Measurements from ENCODE around the gene ITIH2.
"Not testable (repeated sequence)": the region's sequence is repeated elsewhere in the genome, so short reads cannot be mapped to it uniquely, and the experiment has no call there.

Gene ITIH2

DNA sequence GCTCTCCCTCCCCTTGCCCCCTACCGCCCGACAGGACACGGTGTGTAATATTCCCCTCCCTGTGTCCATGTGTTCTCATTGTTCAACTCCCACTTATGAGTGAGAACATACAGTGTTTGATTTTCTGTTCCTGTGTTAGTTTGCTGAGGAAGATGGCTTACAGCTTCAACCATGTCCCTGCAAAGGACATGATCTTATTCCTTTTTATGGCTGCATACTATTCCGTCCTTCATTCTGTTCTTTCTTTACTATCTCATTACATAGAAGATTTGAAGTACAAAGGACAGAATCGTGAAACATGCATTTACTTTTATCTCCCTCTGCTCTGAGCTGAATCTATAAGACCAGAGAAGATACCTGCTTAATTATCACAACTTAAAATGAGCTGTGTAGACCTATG lies 8.0 kb downstream of the ITIH2 start:
- 96% methylated on average over 5 of the region's 5 CpGs for WGBS
- H3K9me3 ChIP-seq (ENCODE audit: insufficient read depth, low read depth, low read length); H3K4me3 ChIP-seq (ENCODE audit: low read length); H3K4me1 ChIP-seq (ENCODE audit: insufficient read depth, low read length); H3K36me3 ChIP-seq (ENCODE audit: insufficient read depth, low read length); H3K9ac ChIP-seq (ENCODE audit: low read depth, low read length); H3K27ac ChIP-seq (ENCODE audit: low read depth, low read length); H3K27me3 ChIP-seq (ENCODE audit: insufficient read depth, low read length): not testable (repeated sequence)

DNA sequence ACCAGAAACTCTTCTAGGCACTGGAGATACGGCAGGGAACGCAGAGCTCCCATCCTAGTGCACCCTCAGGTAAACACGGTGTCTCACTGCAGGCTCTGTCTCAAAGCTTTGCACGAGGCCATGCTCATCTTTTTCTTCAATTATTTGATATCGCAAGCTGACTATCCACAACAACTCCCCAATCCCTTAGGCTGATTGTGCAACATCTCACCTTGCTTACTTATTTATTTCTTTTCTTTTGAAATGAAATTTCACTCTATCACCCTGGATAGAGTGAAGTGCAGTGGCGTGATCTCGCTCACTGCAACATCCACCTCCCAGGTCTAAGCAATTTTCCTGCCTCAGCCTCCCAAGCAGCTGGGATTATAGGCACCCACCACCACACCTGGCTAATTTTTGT lies 12.4 kb downstream of the ITIH2 start:
- no peaks in the 10 kb centered on the region for H3K9me3 ChIP-seq (ENCODE audit: insufficient read depth, low read depth, low read length)
- 89% methylated on average over 7 of the region's 7 CpGs for WGBS
- no peaks in the 10 kb centered on the region for H3K27me3 ChIP-seq (ENCODE audit: insufficient read depth, low read length)
- H3K9ac ChIP-seq (ENCODE audit: low read depth, low read length): no peak overlapping the region
- no peaks in the 10 kb centered on the region for H3K4me1 ChIP-seq (ENCODE audit: insufficient read depth, low read length)
- no peak overlapping the region for H3K27ac ChIP-seq (ENCODE audit: low read depth, low read length)
- H3K4me3 ChIP-seq (ENCODE audit: low read length): no peak overlapping the region
- H3K36me3 ChIP-seq (ENCODE audit: insufficient read depth, low read length): no peaks in the 10 kb centered on the region

GRCh38 chr10:7717767-7718166 lies 14.7 kb downstream of the ITIH2 start:
- Histone ChIP-seq H3K9me3 (ENCODE audit: insufficient read depth, low read depth, low read length) (no peaks in the 10 kb centered on the region), H3K9ac (ENCODE audit: low read depth, low read length) (no peak overlapping the region), H3K4me3 (ENCODE audit: low read length) (no peak overlapping the region), H3K4me1 (ENCODE audit: insufficient read depth, low read length) (no peaks in the 10 kb centered on the region), H3K27me3 (ENCODE audit: insufficient read depth, low read length) (no peaks in the 10 kb centered on the region), H3K27ac (ENCODE audit: low read depth, low read length) (no peak overlapping the region), H3K36me3 (ENCODE audit: insufficient read depth, low read length) (no peaks in the 10 kb centered on the region)
- WGBS: 88% methylated on average over 5 of the region's 5 CpGs

GRCh38 chr10:7718685-7719084 lies 15.6 kb downstream of the ITIH2 start:
- Histone ChIP-seq H3K9me3 (ENCODE audit: insufficient read depth, low read depth, low read length) (no peaks in the 10 kb centered on the region), H3K4me1 (ENCODE audit: insufficient read depth, low read length) (no peaks in the 10 kb centered on the region), H3K27me3 (ENCODE audit: insufficient read depth, low read length) (no peaks in the 10 kb centered on the region), H3K4me3 (ENCODE audit: low read length) (no peak overlapping the region), H3K27ac (ENCODE audit: low read depth, low read length) (no peak overlapping the region), H3K36me3 (ENCODE audit: insufficient read depth, low read length) (no peaks in the 10 kb centered on the region), H3K9ac (ENCODE audit: low read depth, low read length) (no peak overlapping the region)
- 84% methylated on average over 3 of the region's 4 CpGs for WGBS

DNA sequence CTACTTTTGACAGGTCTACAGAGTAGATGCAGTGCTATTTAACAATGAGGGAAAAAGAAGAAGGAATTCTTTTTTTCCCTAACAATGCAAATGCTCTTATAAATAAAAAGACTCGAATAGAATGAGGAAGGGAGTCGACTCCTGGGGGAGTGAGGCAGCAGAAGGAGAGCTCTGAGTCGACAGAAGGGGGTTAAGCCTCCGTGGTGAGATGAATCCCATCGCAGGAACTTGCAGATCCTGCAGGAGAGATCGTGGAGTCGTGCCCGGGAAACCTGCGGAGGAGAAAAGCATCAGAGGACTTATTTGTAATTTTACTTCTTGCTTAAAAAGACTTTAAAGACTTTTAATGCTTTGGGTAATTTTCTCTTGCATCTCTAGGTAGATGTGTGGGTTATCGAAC lies 17.4 kb downstream of the ITIH2 start:
- H3K4me3 ChIP-seq (ENCODE audit: low read length): no peak overlapping the region
- no peak overlapping the region for H3K9ac ChIP-seq (ENCODE audit: low read depth, low read length)
- no peak overlapping the region for H3K27ac ChIP-seq (ENCODE audit: low read depth, low read length)
- no peaks in the 10 kb centered on the region for H3K9me3 ChIP-seq (ENCODE audit: insufficient read depth, low read depth, low read length)
- no peaks in the 10 kb centered on the region for H3K36me3 ChIP-seq (ENCODE audit: insufficient read depth, low read length)
- H3K4me1 ChIP-seq (ENCODE audit: insufficient read depth, low read length): no peaks in the 10 kb centered on the region
- H3K27me3 ChIP-seq (ENCODE audit: insufficient read depth, low read length): no peaks in the 10 kb centered on the region
- WGBS: 80% methylated on average over 10 of the region's 10 CpGs

DNA sequence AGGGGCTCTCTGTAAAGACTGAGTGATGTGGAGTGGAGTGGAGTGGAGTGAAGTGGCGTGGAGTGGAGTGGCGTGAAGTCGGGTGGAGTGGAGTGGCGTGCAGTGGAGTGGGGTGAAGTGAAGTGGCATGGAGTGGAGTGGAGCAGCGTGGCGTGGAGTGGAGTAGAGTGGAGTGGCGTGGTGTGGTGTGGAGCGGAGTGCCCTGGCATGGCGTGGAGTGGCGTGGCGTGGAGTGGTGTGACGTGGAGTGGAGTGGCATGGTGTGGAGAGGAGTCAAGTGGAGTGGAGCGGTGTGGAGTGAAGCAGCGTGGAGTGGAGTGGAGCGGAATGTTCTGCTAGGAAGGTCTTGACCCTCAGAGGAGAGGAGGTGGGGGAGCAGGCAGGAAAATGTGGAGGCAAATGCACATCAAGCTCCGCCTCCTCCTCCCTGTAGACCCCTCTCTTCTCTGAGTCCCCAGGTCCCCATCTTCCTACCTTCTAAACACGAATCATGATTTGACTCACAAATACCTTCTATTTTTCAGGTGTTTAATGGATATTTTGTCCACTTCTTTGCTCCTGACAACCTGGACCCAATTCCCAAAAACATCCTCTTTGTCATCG lies 19.9 kb downstream of the ITIH2 start:
- Histone ChIP-seq H3K27ac (ENCODE audit: low read depth, low read length) (no peak overlapping the region), H3K4me3 (ENCODE audit: low read length) (no peak overlapping the region), H3K4me1 (ENCODE audit: insufficient read depth, low read length) (no peaks in the 10 kb centered on the region), H3K9me3 (ENCODE audit: insufficient read depth, low read depth, low read length) (no peaks in the 10 kb centered on the region), H3K36me3 (ENCODE audit: insufficient read depth, low read length) (no peaks in the 10 kb centered on the region), H3K9ac (ENCODE audit: low read depth, low read length) (no peak overlapping the region), H3K27me3 (ENCODE audit: insufficient read depth, low read length) (no peaks in the 10 kb centered on the region)
- 95% methylated on average over 17 of the region's 18 CpGs for WGBS

DNA sequence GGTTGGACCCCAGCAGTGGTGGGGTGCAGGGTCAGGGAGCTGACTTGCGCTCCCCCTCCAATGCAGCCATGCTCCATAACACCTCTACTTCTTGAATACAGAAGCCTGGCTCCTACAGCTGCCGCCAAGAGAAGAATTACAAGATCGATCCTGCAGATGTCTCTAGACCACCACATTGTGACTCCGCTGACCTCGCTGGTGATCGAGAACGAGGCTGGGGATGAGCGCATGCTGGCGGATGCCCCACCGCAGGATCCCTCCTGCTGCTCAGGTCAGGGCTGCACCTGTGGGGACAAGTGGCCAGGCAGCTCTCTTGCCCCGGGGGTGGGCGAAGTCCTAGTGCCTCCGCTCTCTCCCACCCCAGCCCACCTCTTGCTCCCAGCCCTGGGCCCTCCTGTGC lies 31.7 kb downstream of the ITIH2 start:
- Histone ChIP-seq H3K27ac (ENCODE audit: low read depth, low read length) (no peak overlapping the region), H3K4me1 (ENCODE audit: insufficient read depth, low read length) (no peaks in the 10 kb centered on the region), H3K27me3 (ENCODE audit: insufficient read depth, low read length) (no peaks in the 10 kb centered on the region), H3K9me3 (ENCODE audit: insufficient read depth, low read depth, low read length) (no peaks in the 10 kb centered on the region), H3K4me3 (ENCODE audit: low read length) (no peak overlapping the region), H3K36me3 (ENCODE audit: insufficient read depth, low read length) (no peaks in the 10 kb centered on the region), H3K9ac (ENCODE audit: low read depth, low read length) (no peak overlapping the region)
- WGBS: 82% methylated on average over 11 of the region's 13 CpGs

DNA sequence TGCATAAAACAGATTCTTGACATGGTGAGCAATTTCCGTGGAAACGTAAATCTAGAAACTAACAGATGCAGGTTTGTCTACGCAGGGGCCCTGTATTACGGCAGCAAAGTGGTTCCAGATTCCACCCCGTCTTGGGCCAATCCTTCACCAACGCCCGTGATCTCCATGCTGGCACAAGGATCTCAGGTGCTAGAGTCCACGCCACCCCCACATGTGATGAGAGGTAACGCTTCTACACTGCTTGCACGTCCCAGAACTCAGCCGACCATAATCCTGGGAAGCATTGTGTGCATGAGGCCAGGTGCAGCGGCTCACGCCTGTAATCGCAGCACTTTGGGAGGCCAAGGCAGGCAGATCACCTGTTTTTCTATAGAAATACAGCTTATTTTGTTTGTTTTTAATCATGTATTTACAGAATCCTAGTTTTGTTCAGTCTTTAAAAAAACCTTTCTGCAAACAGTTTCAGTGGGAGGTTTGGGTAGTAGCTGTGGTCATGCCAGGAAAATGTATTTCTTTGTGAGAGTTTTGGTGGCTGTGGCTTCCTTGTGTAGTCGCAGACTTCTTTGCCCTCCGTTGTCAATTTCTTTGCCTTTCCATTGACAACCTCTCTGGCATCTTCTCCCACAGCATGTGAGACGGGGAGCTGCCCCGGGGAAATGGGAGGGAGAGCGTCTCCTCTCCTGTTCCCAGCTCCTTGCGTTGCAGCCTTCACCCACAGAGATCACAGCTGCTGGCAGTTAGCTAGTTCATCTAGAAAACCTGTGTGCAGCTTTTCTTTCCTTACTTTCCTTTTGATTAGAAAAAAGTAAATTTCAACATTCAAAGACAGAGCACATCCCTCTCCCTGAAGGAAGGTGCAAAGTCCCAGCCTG lies 35.7 kb downstream of the ITIH2 start:
- WGBS: 91% methylated on average over 20 of the region's 20 CpGs
- Histone ChIP-seq H3K36me3 (ENCODE audit: insufficient read depth, low read length) (no peaks in the 10 kb centered on the region), H3K4me3 (ENCODE audit: low read length) (no peak overlapping the region), H3K4me1 (ENCODE audit: insufficient read depth, low read length) (no peaks in the 10 kb centered on the region), H3K9ac (ENCODE audit: low read depth, low read length) (no peak overlapping the region), H3K27me3 (ENCODE audit: insufficient read depth, low read length) (no peaks in the 10 kb centered on the region), H3K27ac (ENCODE audit: low read depth, low read length) (no peak overlapping the region), H3K9me3 (ENCODE audit: insufficient read depth, low read depth, low read length) (no peaks in the 10 kb centered on the region)

DNA sequence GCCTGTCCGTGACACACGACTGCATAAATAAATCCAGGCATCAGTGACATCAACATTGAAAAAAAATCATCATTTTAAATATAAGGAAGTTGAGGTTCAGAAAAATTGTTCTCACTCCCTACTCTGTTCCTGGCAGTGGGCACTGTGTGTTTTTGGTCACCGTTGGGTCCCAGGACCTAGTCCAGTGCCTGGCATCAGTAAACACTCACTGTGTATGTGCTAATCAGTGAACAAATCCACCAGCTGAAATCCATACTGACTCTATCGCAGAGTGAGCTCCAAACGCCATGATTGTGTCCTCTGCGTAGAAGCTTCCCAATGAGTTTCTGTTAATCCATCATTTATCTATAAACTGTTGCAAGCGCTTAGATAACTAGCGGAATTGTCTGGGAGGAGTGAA lies 41.2 kb downstream of the ITIH2 start:
- Histone ChIP-seq H3K4me1 (ENCODE audit: insufficient read depth, low read length) (no peaks in the 10 kb centered on the region), H3K9me3 (ENCODE audit: insufficient read depth, low read depth, low read length) (no peaks in the 10 kb centered on the region), H3K27me3 (ENCODE audit: insufficient read depth, low read length) (no peaks in the 10 kb centered on the region), H3K27ac (ENCODE audit: low read depth, low read length) (no peak overlapping the region), H3K9ac (ENCODE audit: low read depth, low read length) (no peak overlapping the region), H3K4me3 (ENCODE audit: low read length) (no peak overlapping the region), H3K36me3 (ENCODE audit: insufficient read depth, low read length) (no peaks in the 10 kb centered on the region)
- 89% methylated on average over 8 of the region's 8 CpGs for WGBS

DNA sequence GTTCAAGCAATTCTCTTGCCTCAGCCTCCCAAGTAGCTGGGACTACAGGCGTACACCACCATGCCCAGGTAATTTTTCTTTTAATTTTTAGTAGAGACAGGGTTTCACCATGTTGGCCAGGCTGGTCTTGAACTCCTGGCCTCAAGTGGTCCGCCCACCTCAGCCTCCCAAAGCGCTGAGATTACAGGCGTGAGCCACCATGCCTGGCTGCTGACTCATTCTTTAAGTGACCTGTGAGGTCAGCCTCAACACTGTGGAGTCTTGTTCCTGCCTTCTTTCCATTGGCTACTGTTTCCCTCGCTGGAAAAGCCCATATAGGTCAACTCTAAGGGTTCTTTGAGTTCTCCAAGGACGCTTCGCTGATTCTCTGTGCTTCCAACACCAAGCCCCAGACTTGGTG lies 45.5 kb downstream of the ITIH2 start:
- not testable (repeated sequence) for H3K9me3 ChIP-seq (ENCODE audit: insufficient read depth, low read depth, low read length); H3K27ac ChIP-seq (ENCODE audit: low read depth, low read length); H3K4me3 ChIP-seq (ENCODE audit: low read length); H3K4me1 ChIP-seq (ENCODE audit: insufficient read depth, low read length); H3K27me3 ChIP-seq (ENCODE audit: insufficient read depth, low read length); H3K9ac ChIP-seq (ENCODE audit: low read depth, low read length)
- peaks cover 27% of the 10 kb centered on the region for H3K36me3 ChIP-seq (ENCODE audit: insufficient read depth, low read length)
- WGBS: 87% methylated on average over 7 of the region's 7 CpGs

- no peak overlapping the region for H3K4me3 ChIP-seq (ENCODE audit: low read length)
- H3K36me3 ChIP-seq (ENCODE audit: insufficient read depth, low read length): peaks cover 38% of the 10 kb centered on the region
- 98% methylated on average over 5 of the region's 5 CpGs for WGBS
- H3K9ac ChIP-seq (ENCODE audit: low read depth, low read length): no peak overlapping the region
- no peaks in the 10 kb centered on the region for H3K27me3 ChIP-seq (ENCODE audit: insufficient read depth, low read length)
- no peaks in the 10 kb centered on the region for H3K9me3 ChIP-seq (ENCODE audit: insufficient read depth, low read depth, low read length)
- no peak overlapping the region for H3K27ac ChIP-seq (ENCODE audit: low read depth, low read length)
- H3K4me1 ChIP-seq (ENCODE audit: insufficient read depth, low read length): no peaks in the 10 kb centered on the region
These were observed 47.1 kb downstream of the ITIH2 start for GRCh38 chr10:7750222-7750621.
